K562 (cell line): ENCODE results near the gene CD72. TPM values are rescaled to one million over a fixed set of nuclear protein-coding genes. Genes with fewer than 3 reads are reported as not detected.

Source experiments
- ATF7 ChIP-seq: fragments of 450-650 bp; IDR thresholded peaks from 2 replicates; pipeline ENCODE4 v1.7.1; 2014; ENCODE audit warnings: mild to moderate bottlenecking, moderate library complexity
- C11orf30 ChIP-seq: fragments of 450-650 bp; IDR thresholded peaks from 2 replicates; pipeline ENCODE4 v1.6.1; 2016; ENCODE audit warnings: low read depth, mild to moderate bottlenecking
- FOXK1 ChIP-seq: sonication (generic); formaldehyde crosslinking; IDR thresholded peaks from 2 replicates; pipeline ENCODE4 v1.8.0; 2022; ENCODE audit warnings: missing genetic modification reagents, mild to moderate bottlenecking, borderline replicate concordance
- GABPA ChIP-seq: fragments of 200-800 bp; sonication (Bioruptor generic); conservative IDR thresholded peaks from 2 replicates; pipeline ENCODE4 v1.6.1; 2016; ENCODE audit warnings: low read depth, missing genetic modification characterization, missing compliant biosample characterization
- HEY1 ChIP-seq: fragments of 250-450 bp; sonication (Bioruptor Pico); IDR thresholded peaks from 2 replicates; pipeline ENCODE4 v1.5.0; 2020; ENCODE audit warnings: mild to moderate bottlenecking, moderate library complexity, borderline replicate concordance
- KLF16 ChIP-seq: IDR thresholded peaks from 2 replicates; pipeline ENCODE4 v1.6.1; 2016; ENCODE audit warnings: antibody characterized with exemption
- NFIC ChIP-seq: fragments of 450-650 bp; IDR thresholded peaks from 2 replicates; pipeline ENCODE4 v1.6.1; 2017; ENCODE audit warnings: mild to moderate bottlenecking, inconsistent platforms
- TAF1 ChIP-seq: IDR thresholded peaks from 2 replicates; pipeline ENCODE4 v1.6.1; 2011; ENCODE audit warnings: mild to moderate bottlenecking, low read length, moderate library complexity; ENCODE audit not compliant: insufficient read depth, control insufficient read depth, severe bottlenecking; ENCODE audit errors: extremely low read depth
- polyA plus RNA-seq, 8 experiments: library from polyadenylated mRNA; depleted of rRNA in 4 of 8; stranded (reverse) in 5 of 8; unstranded in 3 of 8; fragments of >200 nt; fragmentation: Nextera tagmentation in 2 of 8; fragmentation: Illumina TruSeq in 1 of 8; extraction: Ambion mirVana in 2 of 8; extraction: Trizol in 1 of 8; gene quantifications; 2 replicates each; pipeline versions ENCODE4 v1.2.1 to v1.2.3, GENCODE V29; 2011 to 2014; ENCODE audit warnings: inconsistent platforms in 1 of 8, missing spikeins in 1 of 8
- total RNA-seq, 7 experiments: library from RNA; depleted of rRNA in 6 of 7; stranded (reverse); fragments of >200 nt in 6 of 7; fragmentation: Illumina TruSeq in 2 of 7; extraction: Trizol in 2 of 7; gene quantifications; 2 replicates each; pipeline versions ENCODE4 v1.2.1 to v1.2.3, GENCODE V29; 2011 to 2021; ENCODE audit warnings: low replicate concordance in 1 of 7
- TF ChIP-seq, protein P1 (sequence below), 2 experiments: fragments of 450-650 bp in 1 of 2; sonication (generic) in 1 of 2; formaldehyde crosslinking in 1 of 2; IDR thresholded peaks; 2 replicates each; pipeline versions ENCODE4 v1.7.1 to v1.9.0; 2016 to 2022; ENCODE audit warnings: inconsistent platforms in 1 of 2, mild to moderate bottlenecking in 1 of 2, missing genetic modification reagents in 1 of 2
- TF ChIP-seq, protein P2 (sequence below), 3 experiments: IDR thresholded peaks in 2 of 3; conservative IDR thresholded peaks in 1 of 3; 2 replicates each; pipeline ENCODE4 v1.5.1; 2011 to 2012; ENCODE audit warnings: low read length in 3 of 3, mild to moderate bottlenecking in 3 of 3, control low read depth in 2 of 3, improper control_type of control experiment in 1 of 3, inconsistent platforms in 1 of 3, low read depth in 1 of 3, mixed read lengths in 1 of 3, moderate library complexity in 1 of 3; ENCODE audit not compliant: insufficient read depth in 2 of 3
- TF ChIP-seq, protein P3 (sequence below): IDR thresholded peaks from 2 replicates; pipeline ENCODE4 v1.6.1; 2011; ENCODE audit warnings: borderline replicate concordance, low read depth, mild to moderate bottlenecking, moderate library complexity, low read length; ENCODE audit not compliant: insufficient read depth, poor library complexity, severe bottlenecking

CD72 gene
- total and polyA plus RNA-seq, 9 of the 15 experiments (the other 6 are each of a cell fraction or from before 2014, with no cell fraction given) = 0.11 to 0.78 (median 0.27) TPM; not detected in 1

DNA sequence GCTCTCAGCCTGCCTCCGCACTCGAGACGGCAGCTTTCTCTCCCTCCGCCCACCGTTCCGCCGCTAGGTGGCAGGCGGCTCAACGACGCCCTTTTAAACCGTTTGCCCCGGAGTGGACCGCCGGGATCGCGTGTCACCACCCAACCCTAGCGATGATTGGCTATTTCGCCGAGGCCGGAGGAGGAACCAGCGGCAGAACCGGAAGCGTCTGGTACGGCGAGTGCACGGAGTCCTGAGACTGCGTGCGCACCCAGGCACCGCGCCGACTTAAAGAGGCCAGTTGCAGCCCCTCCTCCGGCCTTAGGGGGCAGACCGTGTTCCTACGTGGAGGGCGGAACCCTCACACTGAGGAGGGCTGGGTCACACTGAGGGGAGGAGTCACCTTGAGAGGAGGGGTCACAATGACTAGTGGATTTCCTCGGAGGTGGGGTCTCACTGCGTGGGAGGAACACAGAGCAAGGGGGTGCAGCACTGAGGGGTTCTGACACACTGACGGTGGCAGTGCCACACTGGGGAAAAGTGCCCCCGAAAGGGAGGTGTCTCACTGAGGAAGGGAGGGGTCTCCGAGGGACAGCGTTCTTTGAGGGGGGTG lies 14.1 kb downstream of the CD72 start (continued):
- TF ChIP-seq, protein P1, sequence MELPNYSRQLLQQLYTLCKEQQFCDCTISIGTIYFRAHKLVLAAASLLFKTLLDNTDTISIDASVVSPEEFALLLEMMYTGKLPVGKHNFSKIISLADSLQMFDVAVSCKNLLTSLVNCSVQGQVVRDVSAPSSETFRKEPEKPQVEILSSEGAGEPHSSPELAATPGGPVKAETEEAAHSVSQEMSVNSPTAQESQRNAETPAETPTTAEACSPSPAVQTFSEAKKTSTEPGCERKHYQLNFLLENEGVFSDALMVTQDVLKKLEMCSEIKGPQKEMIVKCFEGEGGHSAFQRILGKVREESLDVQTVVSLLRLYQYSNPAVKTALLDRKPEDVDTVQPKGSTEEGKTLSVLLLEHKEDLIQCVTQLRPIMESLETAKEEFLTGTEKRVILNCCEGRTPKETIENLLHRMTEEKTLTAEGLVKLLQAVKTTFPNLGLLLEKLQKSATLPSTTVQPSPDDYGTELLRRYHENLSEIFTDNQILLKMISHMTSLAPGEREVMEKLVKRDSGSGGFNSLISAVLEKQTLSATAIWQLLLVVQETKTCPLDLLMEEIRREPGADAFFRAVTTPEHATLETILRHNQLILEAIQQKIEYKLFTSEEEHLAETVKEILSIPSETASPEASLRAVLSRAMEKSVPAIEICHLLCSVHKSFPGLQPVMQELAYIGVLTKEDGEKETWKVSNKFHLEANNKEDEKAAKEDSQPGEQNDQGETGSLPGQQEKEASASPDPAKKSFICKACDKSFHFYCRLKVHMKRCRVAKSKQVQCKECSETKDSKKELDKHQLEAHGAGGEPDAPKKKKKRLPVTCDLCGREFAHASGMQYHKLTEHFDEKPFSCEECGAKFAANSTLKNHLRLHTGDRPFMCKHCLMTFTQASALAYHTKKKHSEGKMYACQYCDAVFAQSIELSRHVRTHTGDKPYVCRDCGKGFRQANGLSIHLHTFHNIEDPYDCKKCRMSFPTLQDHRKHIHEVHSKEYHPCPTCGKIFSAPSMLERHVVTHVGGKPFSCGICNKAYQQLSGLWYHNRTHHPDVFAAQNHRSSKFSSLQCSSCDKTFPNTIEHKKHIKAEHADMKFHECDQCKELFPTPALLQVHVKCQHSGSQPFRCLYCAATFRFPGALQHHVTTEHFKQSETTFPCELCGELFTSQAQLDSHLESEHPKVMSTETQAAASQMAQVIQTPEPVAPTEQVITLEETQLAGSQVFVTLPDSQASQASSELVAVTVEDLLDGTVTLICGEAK (IDR thresholded peaks at IDR 0.05) = peak; percentile 75
- TF ChIP-seq, protein P1 (CRISPR knock-in tag; IDR thresholded peaks at IDR 0.05) = no peak
- TF ChIP-seq, protein P2, sequence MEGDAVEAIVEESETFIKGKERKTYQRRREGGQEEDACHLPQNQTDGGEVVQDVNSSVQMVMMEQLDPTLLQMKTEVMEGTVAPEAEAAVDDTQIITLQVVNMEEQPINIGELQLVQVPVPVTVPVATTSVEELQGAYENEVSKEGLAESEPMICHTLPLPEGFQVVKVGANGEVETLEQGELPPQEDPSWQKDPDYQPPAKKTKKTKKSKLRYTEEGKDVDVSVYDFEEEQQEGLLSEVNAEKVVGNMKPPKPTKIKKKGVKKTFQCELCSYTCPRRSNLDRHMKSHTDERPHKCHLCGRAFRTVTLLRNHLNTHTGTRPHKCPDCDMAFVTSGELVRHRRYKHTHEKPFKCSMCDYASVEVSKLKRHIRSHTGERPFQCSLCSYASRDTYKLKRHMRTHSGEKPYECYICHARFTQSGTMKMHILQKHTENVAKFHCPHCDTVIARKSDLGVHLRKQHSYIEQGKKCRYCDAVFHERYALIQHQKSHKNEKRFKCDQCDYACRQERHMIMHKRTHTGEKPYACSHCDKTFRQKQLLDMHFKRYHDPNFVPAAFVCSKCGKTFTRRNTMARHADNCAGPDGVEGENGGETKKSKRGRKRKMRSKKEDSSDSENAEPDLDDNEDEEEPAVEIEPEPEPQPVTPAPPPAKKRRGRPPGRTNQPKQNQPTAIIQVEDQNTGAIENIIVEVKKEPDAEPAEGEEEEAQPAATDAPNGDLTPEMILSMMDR (IDR thresholded peaks at IDR 0.05 in 2 of 3, conservative IDR thresholded peaks at IDR 0.05 in 1 of 3; ENCODE audit: insufficient read depth in 2 of 3, low read depth in 1 of 3, low read length in 3 of 3) = peak; percentile 77 to 95 (median 81)
- TF ChIP-seq TAF1 (peak; percentile 22), FOXK1 (no peak), GABPA (peak; percentile 85), HEY1 (no peak), KLF16 (peak; percentile 45; the same call in 1 of the 2 replicates), ATF7 (peak; percentile 82), NFIC (peak; percentile 24; the same call in 1 of the 2 replicates), C11orf30 (peak; percentile 73; the same call in 1 of the 2 replicates)
- TF ChIP-seq, protein P3, sequence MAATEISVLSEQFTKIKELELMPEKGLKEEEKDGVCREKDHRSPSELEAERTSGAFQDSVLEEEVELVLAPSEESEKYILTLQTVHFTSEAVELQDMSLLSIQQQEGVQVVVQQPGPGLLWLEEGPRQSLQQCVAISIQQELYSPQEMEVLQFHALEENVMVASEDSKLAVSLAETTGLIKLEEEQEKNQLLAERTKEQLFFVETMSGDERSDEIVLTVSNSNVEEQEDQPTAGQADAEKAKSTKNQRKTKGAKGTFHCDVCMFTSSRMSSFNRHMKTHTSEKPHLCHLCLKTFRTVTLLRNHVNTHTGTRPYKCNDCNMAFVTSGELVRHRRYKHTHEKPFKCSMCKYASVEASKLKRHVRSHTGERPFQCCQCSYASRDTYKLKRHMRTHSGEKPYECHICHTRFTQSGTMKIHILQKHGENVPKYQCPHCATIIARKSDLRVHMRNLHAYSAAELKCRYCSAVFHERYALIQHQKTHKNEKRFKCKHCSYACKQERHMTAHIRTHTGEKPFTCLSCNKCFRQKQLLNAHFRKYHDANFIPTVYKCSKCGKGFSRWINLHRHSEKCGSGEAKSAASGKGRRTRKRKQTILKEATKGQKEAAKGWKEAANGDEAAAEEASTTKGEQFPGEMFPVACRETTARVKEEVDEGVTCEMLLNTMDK = peak; percentile 76
